ENCODE data around the gene OR51I1.

OR51I1 gene

GRCh38 chr11:5423131-5423530 is 18.2 kb downstream of the OR51I1 start:
- no peak overlapping the region for H3K4me3 ChIP-seq (ENCODE audit: low read length)
- TF ChIP-seq ZNF274 (IDR thresholded peaks at IDR 0.05; ENCODE audit: low read depth, low read length), result no peak

- no peak for TF ChIP-seq ZNF274 (IDR thresholded peaks at IDR 0.05; ENCODE audit: low read depth, low read length)
- H3K4me3 ChIP-seq (ENCODE audit: low read length), result no peak within 1 kb of the TSS
These were observed 19.5 kb downstream of the OR51I1 start, which contains the start of gene OR51Q1 for GRCh38 chr11:5421811-5422210. TSS of gene OR51Q1 (plus strand) at chr11:5422111. CDS start at chr11:5422201, 90 bp downstream.

GRCh38 chr11:5420993-5421392 is 20.3 kb downstream of the OR51I1 start:
- no peak for TF ChIP-seq ZNF274 (IDR thresholded peaks at IDR 0.05; ENCODE audit: low read depth, low read length)
- no peak overlapping the region for H3K4me3 ChIP-seq (ENCODE audit: low read length)

GRCh38 chr11:5405173-5405572 is 36.1 kb downstream of the OR51I1 start:
- no peak overlapping the region for H3K4me3 ChIP-seq (ENCODE audit: low read length)
- TF ChIP-seq ZNF274 (IDR thresholded peaks at IDR 0.05; ENCODE audit: low read depth, low read length), result no peak

GRCh38 chr11:5398936-5399335 is 42.4 kb downstream of the OR51I1 start:
- no peak overlapping the region for H3K4me3 ChIP-seq (ENCODE audit: low read length)
- TF ChIP-seq ZNF274 (IDR thresholded peaks at IDR 0.05; ENCODE audit: low read depth, low read length), result no peak

- no peak overlapping the region for H3K4me3 ChIP-seq (ENCODE audit: low read length)
- TF ChIP-seq ZNF274 (IDR thresholded peaks at IDR 0.05; ENCODE audit: low read depth, low read length), result no peak
These were observed 47.2 kb downstream of the OR51I1 start for GRCh38 chr11:5394091-5394490.
